PC-9 (cell line): ENCODE results near the gene GPHN. TPM values are rescaled to one million over a fixed set of nuclear protein-coding genes. Genes with fewer than 3 reads are reported as not detected.

Experiments used
- BruUV-seq: library from RNA; stranded (reverse); fragments of 400-500 nt; replicated peaks from 2 replicates; lab custom pipeline; 2021; lab: Mats Ljungman, UMichigan
- CTCF ChIA-PET: fragments of 300-600 bp; sonication (Branson Sonifier 250); formaldehyde crosslinking; loops from one replicate; lab custom pipeline; 2022; ENCODE audit warnings: antibody characterized with exemption; lab: Charles Lee
- POLR2A ChIA-PET: fragments of 300-600 bp; sonication (Branson Sonifier 250); formaldehyde crosslinking; loops from one replicate; lab custom pipeline; 2022; ENCODE audit warnings: antibody characterized with exemption; ENCODE audit not compliant: unreplicated experiment; lab: Charles Lee
- DNase-seq, 2 experiments: peaks; one replicate each; pipeline versions ENCODE4 v3.0.0 to v3.0.0-alpha.2; 2015 to 2022; ENCODE audit warnings: mixed read lengths in 1 of 2
- H2AFZ ChIP-seq: fragments of 200-600 bp; sonication (generic); 2 replicates; pipeline ENCODE4 v1.8.1; 2017; ENCODE audit warnings: antibody characterized with exemption
- H3F3A ChIP-seq: fragments of 200-600 bp; sonication (generic); 2 replicates; pipeline ENCODE4 v1.8.1; 2017; ENCODE audit warnings: antibody characterized with exemption, mild to moderate bottlenecking, low read depth; ENCODE audit not compliant: insufficient read depth
- H3K27ac ChIP-seq: fragments of 200-600 bp; sonication (generic); 2 replicates; pipeline ENCODE4 v1.6.1; 2016; ENCODE audit warnings: mixed run types
- H3K27me3 ChIP-seq: fragments of 200-600 bp; sonication (generic); 2 replicates; pipeline ENCODE4 v1.6.1; 2016; ENCODE audit warnings: low read depth, mixed run types; ENCODE audit not compliant: insufficient read depth
- H3K36me3 ChIP-seq: fragments of 200-600 bp; sonication (generic); 2 replicates; pipeline ENCODE4 v1.6.1; 2016; ENCODE audit warnings: low read depth, mixed run types
- H3K4me1 ChIP-seq: fragments of 200-600 bp; sonication (generic); replicated peaks from 2 replicates; pipeline ENCODE4 v1.6.1; 2016; ENCODE audit warnings: mixed run types; ENCODE audit not compliant: insufficient read depth
- H3K4me2 ChIP-seq: fragments of 200-600 bp; sonication (generic); 2 replicates; pipeline ENCODE4 v1.6.1; 2017; ENCODE audit warnings: mixed run types
- H3K4me3 ChIP-seq: fragments of 200-600 bp; sonication (generic); 2 replicates; pipeline ENCODE4 v1.6.1; 2016; ENCODE audit warnings: mixed run types
- H3K79me2 ChIP-seq: fragments of 200-600 bp; sonication (generic); 2 replicates; pipeline ENCODE4 v1.6.1; 2017; ENCODE audit warnings: low read depth, mixed run types
- H3K9me2 ChIP-seq: fragments of 200-600 bp; sonication (generic); 2 replicates; pipeline ENCODE4 v1.8.1; 2017; ENCODE audit warnings: mild to moderate bottlenecking; ENCODE audit not compliant: insufficient read depth
- H3K9me3 ChIP-seq: fragments of 200-600 bp; sonication (generic); 2 replicates; pipeline ENCODE4 v1.8.1; 2016; ENCODE audit warnings: low read depth; ENCODE audit not compliant: insufficient read depth
- H4K20me1 ChIP-seq: fragments of 200-600 bp; sonication (generic); 2 replicates; pipeline ENCODE4 v1.8.1; 2017; ENCODE audit not compliant: insufficient read depth
- EZH2 ChIP-seq: fragments of 200-600 bp; sonication (generic); IDR thresholded peaks from 2 replicates; pipeline ENCODE4 v1.8.0; 2017; ENCODE audit warnings: antibody characterized with exemption, low read depth
- intact Hi-C: fragments of 100-400 bp; cut with micrococcal nuclease; formaldehyde crosslinking; loops from one replicate; pipeline ENCODE4 v1.10.0; 2022; ENCODE audit not compliant: unreplicated experiment
- total RNA-seq: library from RNA; stranded (reverse); gene quantifications from 2 replicates; pipeline ENCODE4 v1.2.3, GENCODE V29; 2021
- TF ChIP-seq, protein P1 (sequence below): fragments of 200-600 bp; sonication (generic); conservative IDR thresholded peaks from 2 replicates; pipeline ENCODE4 v1.6.1; 2017; ENCODE audit warnings: mixed run types, antibody characterized with exemption, mild to moderate bottlenecking, moderate library complexity

GPHN gene
- total RNA-seq, 1 experiment from 2014 or later = 18.3 TPM

DNA sequence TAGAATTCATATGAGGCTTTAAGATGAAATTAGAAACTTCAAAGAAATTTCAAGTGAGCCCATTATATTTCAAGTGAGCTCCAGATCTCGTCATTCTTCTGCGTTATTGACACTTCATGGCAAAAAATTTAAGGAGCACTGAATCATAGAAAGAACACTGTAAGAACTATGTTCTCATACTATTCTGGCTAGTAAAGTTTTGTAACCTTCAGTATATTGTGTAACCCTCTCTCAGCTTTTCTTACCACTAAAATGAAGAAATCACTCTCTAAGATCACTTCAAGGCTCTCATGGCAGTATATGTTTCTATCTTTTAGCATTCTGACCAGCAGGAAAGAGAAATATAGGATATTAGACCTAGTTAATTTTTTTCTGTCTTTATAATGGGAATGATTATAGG lies 6.3 kb downstream of the GPHN start:
- H3K9me2 ChIP-seq = no peaks in the 10 kb centered on the region
- ChIA-PET CTCF (no interaction called here), POLR2A (no interaction called here)

DNA sequence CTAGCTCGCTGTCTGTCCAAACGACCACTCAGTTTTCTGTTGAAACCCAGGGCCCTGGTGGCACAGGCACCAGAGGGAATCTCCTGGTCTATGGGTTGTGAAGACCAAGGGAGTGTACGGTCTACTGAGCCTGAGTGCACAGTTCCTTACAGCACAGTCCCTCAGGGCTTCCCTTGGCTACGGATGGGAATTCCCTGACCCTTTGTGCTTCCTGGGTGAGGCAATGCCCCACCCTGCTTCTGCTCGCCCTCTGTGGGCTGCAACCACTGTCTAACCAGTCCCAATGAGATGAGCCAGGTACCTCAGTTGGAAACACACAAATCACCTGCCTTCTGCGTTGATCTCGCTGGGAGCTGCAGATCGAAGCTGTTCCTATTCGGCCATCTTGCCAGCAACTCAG lies 22.6 kb downstream of the GPHN start:
- Histone ChIP-seq H3K9me3 (peaks cover 4% of the 10 kb centered on the region; the same call in 1 of the 2 replicates), H3F3A (no peaks in the 10 kb centered on the region), H3K27me3 (no peaks in the 10 kb centered on the region), H3K4me2 (no peak overlapping the region), H3K4me3 (no peak overlapping the region), H4K20me1 (no peaks in the 10 kb centered on the region), H2AFZ (no peak overlapping the region), H3K9me2 (no peaks in the 10 kb centered on the region), H3K27ac (no peak overlapping the region), H3K36me3 (no peaks in the 10 kb centered on the region), H3K4me1 (no peaks in the 10 kb centered on the region), H3K79me2 (peaks cover 68% of the 10 kb centered on the region)
- no peak for TF ChIP-seq EZH2
- TF ChIP-seq, protein P1, sequence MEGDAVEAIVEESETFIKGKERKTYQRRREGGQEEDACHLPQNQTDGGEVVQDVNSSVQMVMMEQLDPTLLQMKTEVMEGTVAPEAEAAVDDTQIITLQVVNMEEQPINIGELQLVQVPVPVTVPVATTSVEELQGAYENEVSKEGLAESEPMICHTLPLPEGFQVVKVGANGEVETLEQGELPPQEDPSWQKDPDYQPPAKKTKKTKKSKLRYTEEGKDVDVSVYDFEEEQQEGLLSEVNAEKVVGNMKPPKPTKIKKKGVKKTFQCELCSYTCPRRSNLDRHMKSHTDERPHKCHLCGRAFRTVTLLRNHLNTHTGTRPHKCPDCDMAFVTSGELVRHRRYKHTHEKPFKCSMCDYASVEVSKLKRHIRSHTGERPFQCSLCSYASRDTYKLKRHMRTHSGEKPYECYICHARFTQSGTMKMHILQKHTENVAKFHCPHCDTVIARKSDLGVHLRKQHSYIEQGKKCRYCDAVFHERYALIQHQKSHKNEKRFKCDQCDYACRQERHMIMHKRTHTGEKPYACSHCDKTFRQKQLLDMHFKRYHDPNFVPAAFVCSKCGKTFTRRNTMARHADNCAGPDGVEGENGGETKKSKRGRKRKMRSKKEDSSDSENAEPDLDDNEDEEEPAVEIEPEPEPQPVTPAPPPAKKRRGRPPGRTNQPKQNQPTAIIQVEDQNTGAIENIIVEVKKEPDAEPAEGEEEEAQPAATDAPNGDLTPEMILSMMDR = no peak
- POLR2A ChIA-PET = no interaction called here
- no TSS peak for BruUV-seq
- DNase-seq = no peak
- intact Hi-C loops = no loop called here
- CTCF ChIA-PET = no interaction called here

More for the DNA sequence above, 6.3 kb downstream of the GPHN start:
- BruUV-seq = no TSS peak
- Histone ChIP-seq H2AFZ (no peak overlapping the region), H3K9me3 (no peaks in the 10 kb centered on the region; the same call in 1 of the 2 replicates), H3K27ac (no peak overlapping the region), H3K79me2 (peaks cover 76% of the 10 kb centered on the region), H3K4me2 (no peak overlapping the region), H3K27me3 (no peaks in the 10 kb centered on the region), H3K4me3 (no peak overlapping the region), H3K36me3 (no peaks in the 10 kb centered on the region), H3K4me1 (peaks cover 21% of the 10 kb centered on the region), H3F3A (no peaks in the 10 kb centered on the region), H4K20me1 (peaks cover 19% of the 10 kb centered on the region; the same call in 1 of the 2 replicates)
- intact Hi-C loops = no loop called here
- TF ChIP-seq, protein P1 = no peak
- DNase-seq = no peak

DNA sequence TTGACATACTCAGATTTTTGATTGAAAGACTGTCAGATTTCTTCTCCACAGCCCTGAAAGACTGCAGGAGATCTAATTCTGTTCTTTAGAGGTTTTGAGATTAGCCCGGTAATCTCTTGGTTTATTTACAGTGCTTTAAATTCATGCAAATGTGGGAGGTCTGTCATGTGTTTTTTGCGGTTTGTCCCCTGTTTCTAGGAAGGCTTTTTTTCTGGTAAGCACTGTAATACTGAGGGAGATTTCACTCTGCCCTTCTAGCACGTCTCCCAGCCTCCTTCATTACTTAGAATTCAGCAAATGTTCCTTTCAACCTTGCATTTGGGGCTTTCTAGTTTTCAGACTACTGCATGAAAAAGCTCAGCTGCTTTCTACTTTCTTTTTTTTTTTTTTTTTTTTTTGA lies 31.1 kb downstream of the GPHN start:
- Histone ChIP-seq H4K20me1 (0 out of 2 replicates have a peak, but pooled peaks cover 7% of the 10 kb centered on the region), H3K79me2 (peaks cover 38% of the 10 kb centered on the region), H3K4me2 (no peak overlapping the region), H3K9me2 (no peaks in the 10 kb centered on the region; the same call in 1 of the 2 replicates), H3K9me3 (peaks cover 4% of the 10 kb centered on the region; the same call in 1 of the 2 replicates), H3K36me3 (no peaks in the 10 kb centered on the region), H3F3A (no peaks in the 10 kb centered on the region), H2AFZ (no peak overlapping the region), H3K4me3 (no peak overlapping the region), H3K4me1 (no peaks in the 10 kb centered on the region), H3K27me3 (no peaks in the 10 kb centered on the region), H3K27ac (no peak overlapping the region)
- no TSS peak for BruUV-seq
- intact Hi-C loops = no loop called here
- no peak for TF ChIP-seq EZH2
- TF ChIP-seq, protein P1 = no peak
- DNase-seq = no peak
- ChIA-PET CTCF (no interaction called here), POLR2A (no interaction called here)
